Left lobe of liver (tissue), 2 donors: Measurements from ENCODE around the gene CIRBP. TPM values are rescaled to one million over a fixed set of nuclear protein-coding genes. Genes with fewer than 3 reads are reported as not detected.

ENCODE experiments used
- ATAC-seq: fragments of 200-7000 bp; cut with Tn5 transposase; one replicate; pipeline ENCODE4 v1.9.1; 2020; ENCODE audit warnings: mild to moderate bottlenecking, moderate library complexity
- DNase-seq: peaks from one replicate; pipeline ENCODE4 v3.0.0-alpha.2; 2020; ENCODE audit warnings: low spot score
- total RNA-seq: library from RNA; stranded (reverse); gene quantifications from one replicate; pipeline ENCODE4 v1.2.1, GENCODE V29; 2021
- donor health status: DM: no; HTN: no; CAD: no; lungs with moderate emphysema.
- donor health status: DM: no; HTN: yes; CAD: no.

CIRBP gene
- 125 TPM for total RNA-seq

DNA sequence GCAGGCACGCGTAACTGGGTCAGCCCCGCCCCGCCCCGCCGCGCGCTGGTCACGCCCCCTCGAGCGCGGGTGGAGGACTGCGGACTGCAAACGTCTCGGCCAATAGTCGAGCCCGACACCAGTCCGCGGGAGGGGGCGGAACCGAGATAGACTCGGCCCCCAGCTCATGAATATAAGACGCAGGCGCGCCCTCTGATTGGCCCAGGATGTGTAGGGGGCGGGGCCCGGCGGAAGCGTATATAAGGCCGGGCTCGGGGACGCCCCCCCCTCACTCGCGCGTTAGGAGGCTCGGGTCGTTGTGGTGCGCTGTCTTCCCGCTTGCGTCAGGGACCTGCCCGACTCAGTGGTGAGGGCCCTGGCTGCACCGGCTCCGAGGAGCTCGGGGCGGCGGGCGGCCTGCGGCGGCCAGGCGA is at the start of gene CIRBP:
TSS of gene CIRBP (plus strand) at position 268 of the 413 bp plus-strand sequence. CDS start 1,602 bp downstream, outside the sequence.
- DNase-seq: peak; percentile 100
- ATAC-seq: peak; percentile 66

- DNase-seq (no peak), ATAC-seq (no peak)
Measured at GRCh38 chr19:1219786-1220476, 49.2 kb upstream of the CIRBP start.

GRCh38 chr19:1220477-1220930 is 48.6 kb upstream of the CIRBP start:
- DNase-seq: no peak
- ATAC-seq: no peak

DNA sequence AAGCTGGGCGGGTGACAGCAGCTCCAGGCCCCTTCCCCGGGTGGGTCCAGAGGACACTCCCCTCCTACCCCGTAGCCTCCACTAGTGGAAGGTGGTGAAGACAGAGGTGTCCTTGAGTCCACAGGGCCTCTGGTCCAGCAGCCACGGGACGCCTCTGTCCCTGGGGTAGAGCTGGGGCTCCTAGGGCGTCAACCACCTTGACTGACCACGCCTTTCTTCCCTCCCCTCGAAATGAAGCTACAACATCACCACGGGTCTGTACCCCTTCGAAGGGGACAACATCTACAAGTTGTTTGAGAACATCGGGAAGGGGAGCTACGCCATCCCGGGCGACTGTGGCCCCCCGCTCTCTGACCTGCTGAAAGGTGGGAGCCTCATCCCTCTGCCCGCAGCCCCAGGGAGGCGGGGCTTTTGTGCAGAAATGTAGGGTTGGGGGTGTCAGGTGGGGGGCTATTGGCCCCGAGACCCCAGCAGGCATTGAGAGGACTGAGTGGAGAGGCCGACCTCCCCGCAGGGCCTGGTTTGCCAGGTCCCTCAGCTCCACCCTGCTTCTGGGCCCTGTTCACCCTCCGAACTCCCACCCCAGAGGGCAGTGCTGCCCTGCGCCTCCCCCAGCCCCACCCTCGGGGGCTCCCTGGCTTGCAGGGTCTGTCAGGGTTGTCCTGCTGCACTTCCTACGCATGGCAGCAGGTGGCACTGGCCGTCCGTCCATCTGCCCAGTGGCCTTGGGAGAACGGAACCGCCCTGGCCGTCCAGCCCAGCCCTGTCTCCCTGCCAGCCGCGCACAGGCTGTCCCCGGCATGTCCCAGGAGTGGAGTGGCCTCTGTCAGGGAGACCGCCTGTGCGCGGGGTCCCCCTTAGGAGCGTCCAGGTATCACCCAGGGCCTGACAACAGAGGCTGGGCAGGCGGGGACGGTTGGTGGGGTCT is 47.9 kb upstream of the CIRBP start:
- DNase-seq: peak; percentile 80
- peak; percentile 90 for ATAC-seq

GRCh38 chr19:1221904-1222255 is 47.3 kb upstream of the CIRBP start:
- DNase-seq (no peak), ATAC-seq (no peak)

- DNase-seq (no peak), ATAC-seq (no peak)
Measured at GRCh38 chr19:1222394-1222793, 46.7 kb upstream of the CIRBP start.

DNA sequence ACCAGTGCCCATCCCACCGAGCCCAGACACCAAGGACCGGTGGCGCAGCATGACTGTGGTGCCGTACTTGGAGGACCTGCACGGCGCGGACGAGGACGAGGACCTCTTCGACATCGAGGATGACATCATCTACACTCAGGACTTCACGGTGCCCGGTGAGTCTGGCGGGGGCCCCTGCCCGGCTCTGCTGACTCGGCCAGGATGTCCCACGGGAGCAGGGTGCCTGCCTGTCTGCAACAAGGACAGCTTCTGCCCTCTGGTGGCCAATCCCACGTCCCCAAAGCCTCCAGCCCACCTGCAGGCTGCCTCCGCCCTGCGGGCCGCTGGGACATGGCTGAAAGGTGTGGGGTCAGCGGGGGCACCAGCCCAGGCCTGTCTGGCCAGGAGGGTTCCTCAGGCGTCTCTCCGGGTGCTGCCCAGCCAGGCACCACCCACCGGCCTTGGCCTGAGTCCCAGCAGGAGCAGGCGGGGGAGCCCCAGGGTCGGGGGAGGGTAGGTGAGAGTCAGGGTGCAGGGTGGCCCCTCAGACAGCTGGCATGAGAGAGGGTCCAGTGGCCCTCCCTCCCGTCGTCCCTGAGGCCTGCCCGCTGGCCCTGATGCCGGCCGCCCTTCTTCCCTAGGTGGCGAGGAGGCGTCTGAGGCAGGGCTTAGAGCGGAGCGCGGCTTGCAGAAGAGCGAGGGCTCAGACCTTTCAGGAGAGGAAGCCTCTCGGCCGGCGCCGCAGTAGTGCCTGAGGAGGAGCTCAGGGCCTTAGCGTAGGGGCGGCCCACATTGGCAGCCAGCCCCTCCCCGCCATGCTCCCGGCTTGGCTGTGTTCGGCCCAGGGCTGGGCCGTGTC is 45.9 kb upstream of the CIRBP start:
- ATAC-seq (peak; percentile 3), DNase-seq (no peak)

- DNase-seq: no peak
- ATAC-seq: no peak
Measured at GRCh38 chr19:1224047-1224825, 44.9 kb upstream of the CIRBP start.

DNA sequence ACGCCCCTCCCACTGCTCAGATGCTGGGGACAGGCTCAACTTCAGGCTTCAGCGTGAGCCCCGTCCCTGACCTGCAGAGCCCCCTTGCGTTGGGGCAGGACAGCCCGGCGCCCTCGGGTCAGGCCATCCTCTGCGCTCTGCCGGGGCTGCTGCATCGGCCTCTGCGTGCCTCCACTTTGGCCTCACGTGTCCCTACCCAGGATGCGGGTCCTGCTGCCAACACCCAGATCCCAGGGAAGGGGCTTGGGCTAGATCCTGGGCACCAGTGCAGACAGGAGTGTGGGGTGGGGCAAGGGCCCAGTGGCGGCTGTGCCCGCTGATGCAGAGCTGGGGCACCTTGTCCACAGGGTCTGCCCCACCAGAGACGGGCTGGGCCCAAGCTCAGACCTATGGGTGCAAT is 44.3 kb upstream of the CIRBP start:
- no peak for ATAC-seq
- no peak for DNase-seq

GRCh38 chr19:1225440-1226226 is 43.5 kb upstream of the CIRBP start:
- no peak for DNase-seq
- ATAC-seq: no peak

DNA sequence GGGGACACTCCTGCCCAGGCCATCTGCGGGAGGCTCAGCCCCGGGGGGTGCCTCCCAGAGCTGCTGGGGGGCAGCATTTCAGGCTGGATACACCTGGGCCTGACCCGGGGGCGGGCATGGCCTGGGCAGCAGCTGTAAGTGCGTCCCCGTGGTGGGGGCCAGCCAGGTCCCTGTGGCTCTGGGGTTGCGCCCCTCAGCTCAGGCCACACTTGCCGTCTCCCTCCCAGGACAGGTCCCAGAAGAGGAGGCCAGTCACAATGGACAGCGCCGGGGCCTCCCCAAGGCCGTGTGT is 43.0 kb upstream of the CIRBP start:
- no peak for DNase-seq
- no peak for ATAC-seq

GRCh38 chr19:1226522-1227303 is 42.4 kb upstream of the CIRBP start:
- ATAC-seq (no peak), DNase-seq (no peak)

GRCh38 chr19:1227304-1228054 is 41.7 kb upstream of the CIRBP start:
- ATAC-seq: no peak
- no peak for DNase-seq

DNA sequence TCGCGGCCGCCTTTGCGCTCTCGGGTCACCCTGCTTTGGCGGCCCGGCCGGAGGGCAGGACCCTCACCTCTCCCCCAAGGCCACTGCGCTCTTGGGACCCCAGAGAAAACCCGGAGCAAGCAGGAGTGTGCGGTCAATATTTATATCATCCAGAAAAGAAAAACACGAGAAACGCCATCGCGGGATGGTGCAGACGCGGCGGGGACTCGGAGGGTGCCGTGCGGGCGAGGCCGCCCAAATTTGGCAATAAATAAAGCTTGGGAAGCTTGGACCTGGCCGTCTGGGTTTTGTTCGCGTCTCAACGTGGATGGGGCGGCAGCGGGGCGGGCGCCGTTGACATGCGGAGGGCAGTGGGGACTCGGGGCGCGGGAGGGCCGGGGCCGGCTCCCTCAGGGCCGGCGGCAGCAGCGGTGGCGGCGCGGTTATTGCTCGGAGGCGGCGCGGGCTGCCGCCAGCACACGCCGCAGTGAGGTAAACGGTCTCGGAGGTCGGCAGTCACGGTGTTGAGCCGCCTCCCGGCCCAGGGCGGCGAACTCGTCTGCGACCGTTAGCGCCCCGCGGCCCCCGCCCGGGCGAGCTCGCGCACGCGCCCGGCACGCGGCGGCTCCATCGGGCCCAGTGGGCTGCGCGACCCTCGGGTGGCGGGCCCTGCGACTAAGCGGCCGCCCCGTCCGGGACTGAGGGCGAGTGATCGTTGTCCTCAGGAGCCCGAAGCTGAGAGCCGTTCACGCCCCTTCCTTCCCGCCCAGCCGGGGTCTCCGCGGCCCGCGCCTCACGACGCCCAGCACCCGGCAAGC is 40.8 kb upstream of the CIRBP start:
- DNase-seq: no peak
- ATAC-seq: no peak

DNA sequence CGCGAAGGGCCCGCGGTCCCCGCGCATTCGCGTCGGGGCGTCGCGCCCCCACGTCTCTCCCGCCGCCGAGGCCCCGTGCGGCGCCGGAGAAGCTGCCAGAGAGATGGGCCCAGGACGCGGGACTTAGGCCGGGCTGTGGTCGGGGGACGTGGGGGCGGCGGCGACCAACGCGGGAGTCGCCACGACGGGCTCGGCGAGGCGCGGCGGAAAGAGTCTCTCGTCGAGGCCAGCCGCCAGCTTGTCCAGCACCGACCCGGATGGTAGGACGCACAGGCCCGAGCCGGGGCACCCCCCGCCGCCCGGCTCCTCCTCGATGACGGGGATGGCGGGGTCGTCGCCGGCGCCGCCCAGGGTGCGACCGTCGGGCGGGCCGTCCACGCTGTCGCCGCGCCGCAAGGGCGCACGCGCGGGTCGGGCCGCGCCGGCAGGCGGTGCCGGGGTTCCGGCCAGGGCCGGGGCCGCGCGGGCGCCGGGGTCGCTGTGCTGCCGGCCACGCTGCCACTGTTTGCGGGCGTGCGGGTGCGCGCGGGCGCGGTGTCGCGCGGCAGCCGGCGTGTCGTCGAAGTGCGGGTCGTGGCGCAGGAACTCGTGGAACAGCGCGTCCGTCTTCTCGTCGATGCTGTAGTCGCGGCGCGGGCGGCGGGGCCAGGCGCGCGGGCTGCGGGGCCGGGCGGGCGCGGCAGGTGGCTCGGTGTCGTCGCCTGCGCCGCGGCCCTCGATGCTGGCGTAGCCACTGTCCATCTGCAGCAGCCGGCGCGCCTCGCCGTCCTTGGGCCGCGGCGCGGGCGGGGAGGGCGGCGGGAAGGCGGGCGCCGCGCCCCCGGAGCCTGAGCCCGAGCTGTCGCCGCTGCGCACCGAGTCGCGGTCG is 39.8 kb upstream of the CIRBP start:
- ATAC-seq (no peak), DNase-seq (no peak)

- DNase-seq (no peak), ATAC-seq (no peak)
Measured at GRCh38 chr19:1229924-1230782, 39.0 kb upstream of the CIRBP start.
